HG03095 (cell line): Measurements from ENCODE around the gene CUL7.
"Not testable (repeated sequence)": the region's sequence is repeated elsewhere in the genome, so short reads cannot be mapped to it uniquely, and the experiment has no call there.

ENCODE experiments used
- ATAC-seq: cut with Tn5 transposase; IDR thresholded peaks from one replicate; pipeline ENCODE4 v1.9.1; 2021; ENCODE audit warnings: moderate library complexity; ENCODE audit not compliant: unreplicated experiment

The CUL7 gene

DNA sequence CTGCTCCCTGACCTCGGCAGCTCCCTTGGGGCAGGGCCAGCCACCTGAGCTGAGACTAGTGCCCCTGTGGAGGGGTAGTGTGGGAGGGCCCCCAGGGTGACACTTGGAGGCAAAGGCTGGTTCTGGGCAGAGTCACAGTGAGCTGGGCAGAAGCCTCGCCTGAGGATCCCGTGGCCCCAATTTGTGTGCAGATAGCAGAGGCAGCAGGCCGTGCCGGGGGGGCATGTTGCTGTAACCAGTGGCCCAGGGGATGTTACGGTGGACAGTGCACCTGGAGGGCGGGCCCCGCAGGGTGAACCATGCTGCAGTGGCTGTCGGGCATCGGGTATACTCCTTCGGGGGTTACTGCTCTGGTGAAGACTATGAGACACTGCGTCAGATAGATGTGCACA, 36.7 kb downstream of the CUL7 start:
- no peak for ATAC-seq

DNA sequence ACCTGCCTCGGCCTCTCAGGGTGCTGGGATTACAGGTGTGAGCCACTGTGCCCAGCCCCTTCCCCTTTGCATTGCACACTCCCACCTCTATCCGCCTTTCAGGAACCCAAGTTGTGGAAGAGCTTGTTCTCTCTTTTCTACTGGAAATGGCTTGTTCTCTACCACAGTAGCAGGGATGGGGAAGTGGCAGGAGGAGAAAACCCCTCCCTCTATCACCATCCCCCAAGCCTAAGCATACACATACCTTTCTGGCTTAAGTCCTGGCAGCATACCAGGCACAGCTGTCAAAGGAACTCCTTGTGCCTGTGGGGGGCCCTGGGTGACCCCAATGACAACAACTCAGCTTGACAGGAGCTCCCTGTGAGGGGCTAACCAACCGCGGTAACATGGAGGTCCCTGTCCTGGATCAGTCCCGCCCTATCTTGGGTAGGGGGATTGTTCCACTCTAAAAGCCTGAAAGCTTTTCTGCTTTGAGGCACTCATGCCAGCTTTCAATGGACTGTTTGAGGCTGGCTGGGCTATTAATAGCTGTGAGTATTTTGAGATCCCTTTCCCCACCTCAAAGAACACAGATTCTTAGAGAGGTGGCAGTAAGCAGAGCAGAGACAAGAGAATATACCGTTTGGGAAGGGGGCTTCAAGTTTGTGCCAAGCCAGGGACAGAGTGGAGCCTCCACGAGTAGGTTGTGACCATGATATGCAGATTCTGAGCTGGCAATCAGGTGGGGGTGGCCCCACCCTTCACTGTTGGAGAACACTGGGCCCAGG, 37.3 kb downstream of the CUL7 start:
- no peak for ATAC-seq

DNA sequence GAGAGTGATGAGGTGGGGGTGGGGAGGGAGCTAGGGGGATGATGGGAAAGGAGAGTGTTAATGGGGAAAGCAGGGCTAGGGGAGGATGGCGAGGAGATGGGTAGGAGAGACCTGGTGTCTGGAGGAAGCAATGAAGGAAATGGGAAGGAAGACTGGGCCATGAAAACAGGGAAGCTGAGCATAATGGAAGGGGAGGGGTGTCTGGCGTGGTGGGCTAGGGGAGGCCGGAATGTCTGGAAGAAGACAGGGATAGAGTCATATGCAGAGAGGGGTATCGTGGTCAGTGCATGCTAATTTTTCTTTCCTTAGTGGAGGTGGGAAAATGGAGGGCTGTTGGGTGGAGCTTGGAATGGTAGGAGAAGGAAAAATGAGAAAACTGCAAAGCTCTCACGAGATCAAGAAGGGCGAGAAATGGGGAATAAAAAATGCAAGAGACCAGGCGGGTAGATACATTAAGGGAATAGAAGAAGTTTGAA, 39.2 kb downstream of the CUL7 start:
- no peak for ATAC-seq

DNA sequence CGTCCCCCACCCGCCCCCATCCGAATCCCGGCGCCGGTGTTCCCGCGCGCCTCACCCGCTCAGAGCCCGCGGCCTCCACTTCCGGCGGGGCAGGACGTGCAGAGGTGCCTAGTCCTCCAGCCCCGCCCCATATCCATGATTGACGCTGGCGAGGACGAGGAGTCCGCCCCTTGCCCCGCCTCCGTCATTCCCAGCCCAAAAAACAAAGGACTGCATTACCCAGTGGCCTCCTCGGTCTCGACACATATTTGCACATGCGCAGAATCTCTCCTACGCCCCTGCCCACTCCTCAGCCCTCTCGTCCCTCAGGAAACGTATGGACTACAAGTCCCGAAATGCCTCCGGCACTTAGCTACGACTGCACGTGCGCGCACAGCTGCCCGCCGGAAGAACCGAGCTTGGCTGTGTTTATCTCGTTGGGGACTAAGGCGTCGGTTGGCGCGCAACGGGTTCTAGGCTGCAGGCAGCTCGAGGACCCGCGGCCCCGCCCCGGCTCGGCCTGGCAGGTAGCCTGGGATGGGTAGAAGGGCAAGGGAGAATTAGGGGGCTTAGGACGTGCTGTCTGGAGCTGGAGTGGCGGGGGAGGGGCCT, 39.7 kb downstream of the CUL7 start, which contains the start of the genes KLHDC3 and MEA1:
KLHDC3 (plus strand) TSS at position 407 of the 591 bp plus-strand sequence. CDS start 2,944 bp downstream, outside the sequence.
MEA1 (minus strand) TSS at position 104 of the 591 bp plus-strand sequence. CDS start 133 bp downstream, outside the sequence.
- peak; percentile 88 for ATAC-seq

DNA sequence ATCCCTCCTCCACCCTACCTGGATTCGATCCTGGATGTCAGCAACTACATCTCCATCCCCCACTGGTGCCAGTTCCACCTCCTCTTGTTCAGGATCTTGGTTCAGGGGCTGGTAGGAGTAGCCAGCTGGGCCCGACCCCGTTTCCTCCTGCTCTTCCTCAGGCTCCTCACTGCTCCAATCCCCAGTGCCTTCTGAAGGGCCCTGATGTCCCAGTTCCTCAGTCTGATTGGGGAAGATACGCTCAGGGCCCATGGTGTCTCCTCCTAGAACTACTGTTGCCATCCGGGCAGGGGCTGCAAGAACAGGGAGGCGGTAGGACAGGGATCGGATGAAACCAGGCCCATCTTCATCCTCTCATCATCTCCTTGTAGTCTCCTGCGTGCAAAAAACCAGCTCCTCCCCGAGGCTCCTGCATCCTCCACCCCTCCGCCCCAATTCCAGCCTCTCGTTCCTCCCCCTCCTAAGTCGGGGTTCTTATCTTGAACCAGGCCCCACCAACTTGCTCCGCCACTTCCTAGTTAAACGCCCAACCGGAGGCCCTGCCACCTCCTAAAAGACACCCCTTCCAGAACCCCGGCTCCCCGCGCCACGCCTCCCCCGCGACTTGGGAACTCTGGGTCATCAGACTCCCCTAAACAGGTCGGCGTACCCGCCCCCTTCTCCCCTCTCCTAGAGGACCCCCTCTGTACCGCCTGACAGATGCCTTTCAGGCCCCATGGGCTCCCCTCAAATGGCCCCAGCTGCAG, 40.4 kb downstream of the CUL7 start:
- peak; percentile 3 for ATAC-seq

DNA sequence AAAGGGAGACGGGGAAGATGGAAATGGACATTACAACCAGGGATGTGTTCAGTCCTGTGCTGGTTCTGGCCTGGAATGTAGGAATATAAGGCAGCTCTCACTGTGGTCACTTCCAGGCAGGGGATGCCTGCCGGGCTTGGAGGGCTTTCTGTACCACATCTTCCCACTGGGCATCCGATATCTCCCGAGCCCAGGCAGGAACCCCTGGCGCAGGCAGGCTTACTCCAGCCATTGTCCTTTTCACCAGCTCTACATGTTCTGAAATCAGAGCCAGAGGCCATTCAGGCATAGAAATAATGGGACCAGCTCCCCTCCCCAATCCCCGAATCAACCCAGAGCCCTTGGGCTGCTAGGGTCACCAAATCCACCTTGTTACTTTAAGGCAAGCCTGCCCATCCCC, 41.3 kb downstream of the CUL7 start:
- no peak for ATAC-seq

DNA sequence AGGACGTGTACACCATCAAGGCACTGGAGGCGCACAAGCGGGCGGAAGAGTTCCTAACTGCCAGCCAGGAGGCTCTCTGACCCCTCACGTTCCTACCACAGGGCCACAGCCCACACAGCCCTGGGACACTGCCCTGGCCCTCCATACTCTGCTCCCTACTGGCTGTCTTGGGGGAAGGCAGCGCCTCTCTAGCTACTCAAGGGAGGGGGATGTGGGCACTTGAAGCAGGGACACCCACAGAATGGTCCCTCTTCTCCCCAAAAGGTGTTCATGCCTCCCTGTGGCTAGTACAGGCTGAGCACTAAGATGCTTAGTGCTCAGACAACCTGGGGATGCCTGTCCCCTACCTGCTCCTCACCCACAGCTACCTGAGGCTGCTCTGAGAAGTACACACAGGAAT, 42.4 kb downstream of the CUL7 start:
- no peak for ATAC-seq

DNA sequence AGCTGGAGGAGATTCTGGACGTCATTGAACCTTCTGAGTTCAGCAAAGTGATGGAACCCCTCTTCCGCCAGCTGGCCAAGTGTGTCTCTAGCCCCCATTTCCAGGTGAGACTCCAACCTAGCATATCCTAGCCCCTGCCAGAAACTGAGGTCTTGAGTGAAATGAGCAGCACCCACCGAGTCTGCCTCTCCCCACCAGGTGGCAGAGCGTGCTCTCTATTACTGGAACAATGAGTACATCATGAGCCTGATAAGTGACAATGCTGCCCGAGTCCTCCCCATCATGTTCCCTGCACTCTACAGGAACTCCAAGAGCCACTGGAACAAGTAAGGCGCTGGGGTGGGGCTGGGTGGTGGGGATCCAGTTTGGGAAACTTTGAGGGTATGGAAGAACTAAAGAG, 44.5 kb downstream of the CUL7 start:
- ATAC-seq, result no peak

DNA sequence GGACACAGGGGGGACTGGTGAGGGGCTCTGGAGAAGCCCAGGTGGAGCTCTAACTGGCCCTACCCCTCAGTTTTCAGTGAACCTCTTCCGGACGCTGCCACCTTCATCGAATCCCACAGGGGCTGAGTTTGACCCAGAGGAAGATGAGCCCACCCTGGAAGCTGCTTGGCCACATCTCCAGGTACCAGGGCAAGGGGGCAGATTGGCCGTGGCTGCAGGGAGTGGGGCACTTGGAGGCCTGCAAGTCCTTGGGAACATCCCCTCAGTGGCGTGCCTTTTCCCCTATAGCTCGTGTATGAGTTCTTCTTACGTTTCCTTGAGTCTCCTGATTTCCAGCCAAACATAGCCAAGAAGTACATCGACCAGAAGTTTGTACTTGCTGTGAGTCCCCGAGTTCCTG, 46.5 kb downstream of the CUL7 start:
- ATAC-seq, result no peak

DNA sequence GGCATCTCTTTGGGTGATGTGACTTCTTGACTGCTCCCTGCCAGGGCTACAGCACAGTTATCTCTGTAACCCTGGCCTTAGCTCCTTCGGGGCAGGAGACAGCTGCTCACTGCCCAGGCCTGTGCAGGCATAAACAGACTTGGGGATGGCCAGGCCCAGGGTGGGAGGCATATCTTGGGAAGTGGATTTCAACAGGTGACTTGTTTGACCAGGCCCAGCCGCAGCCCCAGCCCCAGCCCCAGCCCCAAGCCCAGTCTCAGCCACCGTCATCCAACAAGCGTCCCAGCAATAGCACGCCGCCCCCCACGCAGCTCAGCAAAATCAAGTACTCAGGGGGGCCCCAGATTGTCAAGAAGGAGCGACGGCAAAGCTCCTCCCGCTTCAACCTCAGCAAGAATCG, 47.4 kb downstream of the CUL7 start:
- no peak for ATAC-seq

DNA sequence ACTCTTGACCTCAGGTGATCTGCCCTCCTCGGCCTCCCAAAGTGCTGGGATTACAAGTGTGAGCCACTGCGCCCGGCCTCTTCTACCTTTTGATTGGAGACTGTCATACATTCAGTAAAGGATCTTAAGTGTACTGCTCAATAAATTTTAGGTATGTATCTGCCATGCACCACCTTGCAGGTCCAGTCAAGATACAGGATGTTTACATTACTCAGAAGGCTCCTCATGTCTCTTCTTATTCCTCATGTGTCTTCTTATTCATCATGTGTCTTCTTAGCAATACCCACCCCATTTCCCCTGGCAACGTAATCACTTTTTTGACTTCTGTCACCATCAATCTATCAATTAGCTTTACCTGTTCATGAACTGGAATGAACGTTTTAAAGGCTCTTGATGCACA, 47.8 kb downstream of the CUL7 start:
- no peak for ATAC-seq

DNA sequence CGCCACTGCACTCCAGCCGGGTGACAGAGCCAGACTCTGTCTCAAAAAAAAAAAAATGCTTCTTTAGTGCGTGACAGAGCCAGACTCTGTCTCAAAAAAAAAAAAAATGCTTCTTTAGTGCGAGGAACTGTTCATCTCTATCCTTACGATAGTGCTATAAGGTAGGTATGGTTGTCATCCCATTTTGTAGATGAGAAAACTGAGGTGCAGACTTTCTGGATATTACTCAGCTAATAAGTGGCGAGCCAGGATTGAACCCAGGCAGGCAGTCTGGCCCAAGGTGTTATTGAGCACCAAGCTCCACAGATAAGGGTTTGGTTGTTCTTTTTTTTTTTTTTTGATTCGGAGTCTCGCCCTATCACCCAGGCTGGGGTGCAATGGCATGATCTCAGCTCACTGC, 51.8 kb downstream of the CUL7 start:
- no peak for ATAC-seq

DNA sequence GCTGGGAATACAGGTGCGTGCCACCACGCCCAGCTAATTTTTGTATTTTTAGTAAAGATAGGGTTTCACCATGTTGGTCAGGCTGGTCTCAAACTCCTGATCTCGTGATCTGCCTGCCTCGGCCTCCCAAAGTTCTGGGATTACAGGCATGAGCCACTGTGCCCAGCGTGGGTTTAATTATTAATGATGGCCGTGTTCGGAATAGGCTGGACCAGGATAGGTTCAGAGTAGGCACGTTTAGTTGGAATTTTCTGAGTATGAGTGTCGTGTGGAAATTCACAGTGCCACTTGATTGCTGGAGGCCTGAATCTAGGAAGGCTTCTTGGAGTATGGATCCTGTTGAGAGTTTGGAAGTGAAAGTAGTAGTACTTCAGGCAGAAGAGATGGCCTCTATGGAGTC, 55.4 kb downstream of the CUL7 start:
- not testable (repeated sequence) for ATAC-seq

DNA sequence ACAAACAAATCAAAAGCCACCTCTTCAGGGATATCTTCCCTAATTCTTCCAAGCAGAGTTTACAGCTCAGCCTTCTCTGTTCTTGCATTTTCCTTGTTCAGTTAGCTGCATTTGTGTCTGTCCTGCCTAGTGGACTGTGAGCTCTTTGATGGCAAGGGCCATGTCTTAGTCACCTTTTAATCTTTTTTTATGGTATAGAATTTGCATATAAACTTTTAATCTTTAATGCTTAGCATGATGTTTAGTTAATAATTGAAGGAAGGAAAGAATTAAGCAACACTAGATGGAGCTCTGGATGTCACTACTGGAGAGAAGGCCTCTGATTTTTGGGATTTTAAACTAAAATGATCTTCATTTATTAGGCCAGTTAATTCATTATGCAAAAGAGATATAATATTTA, 57.1 kb downstream of the CUL7 start:
- no peak for ATAC-seq

DNA sequence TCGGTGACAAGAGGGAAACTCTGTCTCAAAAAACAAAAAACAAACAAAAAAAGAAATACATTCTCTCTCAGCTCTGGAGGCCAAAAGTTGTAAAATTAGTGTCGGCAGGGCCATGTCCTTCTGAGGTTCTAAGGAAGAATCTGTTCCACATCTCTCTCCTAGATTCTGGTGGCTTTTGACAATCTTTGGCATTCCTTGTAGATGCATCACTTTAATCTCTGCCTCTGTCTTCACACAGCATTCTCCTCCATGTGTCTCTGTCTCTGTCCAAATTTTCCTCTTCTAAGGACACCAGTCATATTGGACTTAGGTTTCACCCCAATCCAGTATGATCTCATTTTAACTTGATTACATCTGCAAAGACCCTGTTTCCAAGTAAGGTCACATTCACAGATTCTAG, 60.2 kb downstream of the CUL7 start:
- ATAC-seq, result no peak

DNA sequence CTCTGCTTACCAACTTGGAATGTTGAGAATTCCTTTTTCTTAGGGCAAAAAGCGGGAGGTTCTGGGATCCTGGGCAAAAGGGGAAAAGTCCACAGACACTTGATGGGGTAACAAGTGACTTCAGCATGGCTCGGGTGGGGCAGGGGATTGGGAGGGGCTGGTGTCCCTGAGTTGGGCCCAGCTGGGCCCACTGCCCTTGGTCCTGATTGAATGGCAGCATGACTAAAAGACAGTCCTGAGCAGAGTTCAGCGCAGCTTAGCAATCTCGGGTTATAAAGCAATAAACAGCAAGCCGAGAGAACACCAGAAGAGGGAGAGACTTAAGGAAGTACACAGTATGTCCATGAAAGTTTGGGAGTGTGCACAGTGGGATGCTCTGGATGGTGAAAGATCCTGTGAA, 63.7 kb downstream of the CUL7 start:
- no peak for ATAC-seq

DNA sequence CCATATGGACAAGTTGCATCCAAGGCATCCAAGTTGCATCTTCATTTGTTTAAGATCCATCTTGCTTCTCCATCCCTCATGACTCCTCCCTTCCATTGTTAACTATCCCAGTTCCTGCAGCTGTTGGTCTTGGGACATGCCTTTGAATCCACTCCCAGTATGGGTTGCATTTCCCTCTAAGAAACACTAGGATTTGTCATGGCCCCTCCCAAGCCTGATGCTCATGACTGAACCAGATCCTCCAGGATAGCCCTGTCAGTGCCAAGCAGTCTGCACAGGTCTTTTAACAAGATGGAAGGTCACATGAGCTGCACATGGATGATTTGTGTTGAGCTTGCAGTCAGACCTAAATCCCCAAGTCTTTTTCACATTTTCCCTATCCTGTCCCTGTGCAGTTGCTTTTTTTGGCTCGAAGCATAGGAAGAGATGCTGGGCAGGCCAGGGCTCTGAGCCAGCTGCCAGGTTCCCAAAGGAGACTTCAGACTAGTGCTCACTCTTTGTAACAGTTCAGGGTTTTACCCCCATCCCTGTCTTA, 65.1 kb downstream of the CUL7 start:
- no peak for ATAC-seq
